ENCODE measurements around the gene ADTRP.

Gene ADTRP, protein sequence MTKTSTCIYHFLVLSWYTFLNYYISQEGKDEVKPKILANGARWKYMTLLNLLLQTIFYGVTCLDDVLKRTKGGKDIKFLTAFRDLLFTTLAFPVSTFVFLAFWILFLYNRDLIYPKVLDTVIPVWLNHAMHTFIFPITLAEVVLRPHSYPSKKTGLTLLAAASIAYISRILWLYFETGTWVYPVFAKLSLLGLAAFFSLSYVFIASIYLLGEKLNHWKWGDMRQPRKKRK

DNA sequence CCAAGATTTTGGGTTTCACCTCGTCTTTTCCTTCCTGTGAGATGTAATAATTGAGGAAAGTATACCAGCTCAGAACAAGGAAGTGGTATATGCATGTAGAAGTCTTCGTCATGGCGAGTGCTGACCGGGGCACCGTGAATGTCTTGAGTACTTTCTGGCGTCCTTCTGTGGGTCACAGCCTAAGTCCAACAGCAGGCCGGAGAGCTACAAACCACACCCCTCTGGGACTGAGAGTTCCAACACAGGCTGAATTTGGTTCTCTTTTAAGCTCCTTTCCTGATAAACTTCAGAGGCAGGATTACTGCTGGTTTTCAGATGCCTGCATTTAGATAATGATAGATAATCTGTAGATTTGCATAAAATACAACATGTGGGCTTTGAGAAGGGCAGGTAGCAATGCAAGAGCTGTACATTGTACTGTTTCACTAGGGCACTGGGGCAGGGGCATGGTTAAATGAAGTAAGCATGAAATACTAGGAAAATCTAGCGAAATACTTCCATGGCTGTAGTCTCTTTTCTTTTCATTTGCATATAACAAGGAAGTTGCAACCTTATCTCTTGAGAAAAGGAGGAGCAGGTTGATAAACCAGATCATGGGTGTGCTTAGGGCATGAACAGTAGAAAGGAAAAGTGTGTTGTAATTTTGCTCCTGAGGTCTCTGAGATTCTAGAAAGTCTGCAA is at the start of gene ADTRP:
TSS of gene ADTRP (minus strand) at position 156 of the 681 bp plus-strand sequence. CDS start at position 112, 44 bp downstream.
- FAIRE-seq = no peak

DNA sequence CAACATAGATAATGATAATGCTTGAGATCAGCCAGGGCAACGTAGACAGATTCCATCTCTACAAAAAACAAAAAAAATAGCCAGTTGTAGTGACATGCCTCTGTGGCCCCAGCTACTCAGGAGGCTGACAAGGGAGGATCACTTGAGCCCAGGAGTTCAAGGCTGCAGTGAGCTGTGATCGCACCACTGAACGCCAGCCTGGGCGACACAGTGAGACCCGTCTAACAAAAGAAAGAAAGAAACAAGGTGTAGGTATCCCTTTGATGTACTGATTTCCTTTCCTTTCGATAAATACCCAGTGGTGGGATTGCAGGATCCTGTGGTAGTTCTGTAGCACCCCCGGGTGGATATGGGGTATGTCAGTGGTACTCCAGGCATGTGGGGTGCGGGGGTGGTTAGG is 48.2 kb upstream of the ADTRP start:
- FAIRE-seq = no peak

DNA sequence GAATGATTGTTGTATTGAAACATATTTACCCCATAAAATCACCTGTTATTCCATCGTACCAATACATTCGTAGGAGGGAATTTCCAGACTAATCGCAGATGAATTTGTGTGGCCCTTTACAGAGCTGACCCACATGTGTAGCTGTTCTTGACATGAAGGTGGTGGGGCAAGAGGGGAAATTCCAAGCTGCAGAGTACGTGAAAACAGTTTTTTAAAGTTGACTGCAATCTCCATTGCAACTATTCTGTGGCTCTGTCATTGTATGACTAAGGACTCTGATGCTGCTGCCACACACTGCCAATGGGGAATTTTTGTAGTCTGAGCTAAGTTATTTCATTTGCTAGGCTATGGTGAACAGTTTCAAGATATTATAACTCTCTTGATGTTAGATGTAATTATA is 46.4 kb upstream of the ADTRP start:
- no peak for FAIRE-seq

DNA sequence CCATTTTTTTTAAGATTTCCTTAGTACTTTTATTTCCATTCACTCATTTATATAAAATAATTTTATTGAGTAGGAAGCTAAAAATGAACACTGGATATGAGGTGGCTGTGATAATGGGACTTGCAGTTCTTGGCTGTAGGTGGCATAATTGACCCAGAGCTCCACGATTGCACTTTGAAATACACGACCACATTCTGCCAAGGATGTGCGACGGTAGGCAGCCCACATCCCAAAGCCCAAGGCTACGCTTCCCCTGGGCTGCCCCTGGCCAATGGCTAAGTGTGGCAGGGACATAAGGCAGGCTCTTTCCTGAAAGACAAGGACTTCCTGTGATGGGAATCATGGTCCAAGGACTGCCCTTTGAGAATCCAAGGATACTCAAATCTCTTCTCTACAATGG is 43.7 kb upstream of the ADTRP start:
- no peak for FAIRE-seq

DNA sequence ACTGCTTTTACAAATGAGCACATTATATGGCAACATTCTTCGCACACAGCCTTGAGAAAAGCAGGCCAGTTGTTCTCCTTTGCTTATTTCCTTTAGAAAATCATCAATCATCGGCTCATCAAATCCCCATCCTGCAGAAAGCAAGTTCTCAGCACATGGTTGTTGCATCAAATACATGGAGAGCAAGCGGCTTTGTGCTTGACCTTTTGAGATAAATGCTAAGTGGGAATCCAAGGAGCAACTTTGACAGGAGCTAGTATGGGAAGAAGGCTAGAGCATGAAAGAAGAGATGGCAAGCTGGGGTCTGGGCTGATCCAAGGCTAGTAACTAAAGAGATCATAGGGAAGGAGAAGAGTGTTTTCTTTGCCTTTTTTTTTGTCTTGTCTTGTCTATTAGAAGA is 43.2 kb upstream of the ADTRP start:
- no peak for FAIRE-seq

DNA sequence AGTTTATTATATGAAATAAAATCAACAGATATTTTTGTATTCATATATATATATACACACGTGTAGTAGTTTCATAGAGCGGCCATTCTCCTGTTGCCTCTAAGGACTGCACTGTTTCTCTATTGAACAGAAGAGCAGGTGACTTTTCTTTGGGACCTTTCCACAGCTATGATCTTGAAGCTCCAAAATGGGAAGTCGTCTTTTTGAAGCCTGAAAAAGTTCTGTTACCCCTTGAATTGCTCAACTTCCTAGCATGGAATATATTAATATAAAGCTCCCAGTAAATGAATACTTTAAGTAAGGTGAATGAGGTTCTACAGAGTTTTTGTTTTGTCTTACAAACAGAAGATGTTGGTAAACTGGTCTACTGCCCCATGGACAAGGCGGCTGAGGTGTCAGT is 42.2 kb upstream of the ADTRP start:
- FAIRE-seq = no peak

DNA sequence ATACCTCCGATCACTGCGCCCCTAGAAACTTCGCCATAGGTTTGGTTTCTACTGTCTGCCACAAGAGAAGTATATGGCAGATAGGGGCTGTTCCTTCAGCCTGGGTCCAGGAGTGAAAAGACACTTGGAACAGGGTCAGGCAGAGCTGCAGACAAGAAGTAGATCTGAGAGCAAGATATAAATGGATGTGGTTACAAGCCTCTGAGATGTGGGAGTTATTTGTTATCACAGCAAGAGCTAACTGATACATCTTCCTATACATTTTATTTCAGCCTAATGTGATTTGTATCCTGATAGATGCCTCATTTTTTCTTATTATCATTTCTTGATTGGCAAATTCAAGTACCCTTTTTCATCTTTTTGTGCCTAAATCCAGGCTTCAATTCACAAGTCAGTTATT is 40.9 kb upstream of the ADTRP start:
- FAIRE-seq = no peak

DNA sequence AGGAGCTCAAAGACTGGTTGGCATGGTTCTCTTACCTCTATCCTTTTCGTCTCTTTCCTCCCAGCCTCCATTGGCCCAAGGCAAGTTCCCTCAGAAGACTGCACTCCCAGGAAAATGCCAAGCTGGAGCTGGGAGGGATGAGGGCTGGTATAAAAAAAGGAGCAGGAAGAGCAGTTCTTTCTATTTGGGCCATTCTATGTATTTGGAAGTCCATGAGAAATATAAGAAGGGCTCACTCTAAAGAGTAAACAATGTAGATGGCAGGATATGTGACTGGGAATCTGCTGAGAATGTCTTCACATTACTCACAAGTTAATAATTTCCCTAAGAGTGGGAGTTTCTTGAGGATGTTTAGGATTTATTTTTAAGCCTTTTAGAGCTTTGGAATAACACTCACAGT is 36.6 kb upstream of the ADTRP start:
- FAIRE-seq = no peak

DNA sequence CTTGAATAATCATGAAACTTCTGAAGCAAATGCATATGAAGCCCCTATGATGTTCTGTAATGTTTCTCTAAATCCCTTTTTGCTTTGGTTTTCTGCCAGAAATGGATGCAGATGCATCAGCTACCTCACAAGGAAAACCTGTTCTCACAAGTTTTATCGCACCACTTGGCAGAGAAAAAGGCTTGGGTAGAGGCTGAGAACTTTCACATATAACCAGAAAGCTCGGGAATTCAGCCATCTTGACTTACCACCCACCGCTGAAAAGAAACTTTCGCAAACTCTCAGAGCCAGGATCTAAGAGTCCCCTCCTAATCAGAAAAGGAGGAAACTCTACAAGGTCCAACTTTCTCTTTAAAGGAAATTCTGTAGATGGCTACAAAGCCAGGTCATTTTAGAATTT is 36.2 kb upstream of the ADTRP start:
- FAIRE-seq = no peak

DNA sequence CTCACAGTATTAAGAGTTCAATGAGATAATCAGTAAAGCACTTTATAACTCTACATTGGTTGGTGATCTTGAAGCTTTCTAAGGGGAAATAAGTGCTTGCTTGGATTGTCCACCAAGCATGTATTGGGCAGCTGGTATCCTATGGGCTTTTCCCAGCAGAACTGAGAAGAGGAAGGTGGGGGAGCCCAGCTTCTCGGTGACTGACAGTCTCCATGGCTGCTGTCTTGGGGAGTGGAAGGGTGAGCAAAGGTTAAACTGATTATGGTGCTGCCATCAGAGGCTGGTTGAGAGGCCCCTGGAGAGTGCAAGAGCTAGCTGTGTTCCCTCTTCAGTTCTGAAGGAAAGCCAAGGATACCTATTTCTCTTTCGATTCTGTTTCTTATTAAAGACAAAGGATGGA is 35.5 kb upstream of the ADTRP start:
- FAIRE-seq = no peak

DNA sequence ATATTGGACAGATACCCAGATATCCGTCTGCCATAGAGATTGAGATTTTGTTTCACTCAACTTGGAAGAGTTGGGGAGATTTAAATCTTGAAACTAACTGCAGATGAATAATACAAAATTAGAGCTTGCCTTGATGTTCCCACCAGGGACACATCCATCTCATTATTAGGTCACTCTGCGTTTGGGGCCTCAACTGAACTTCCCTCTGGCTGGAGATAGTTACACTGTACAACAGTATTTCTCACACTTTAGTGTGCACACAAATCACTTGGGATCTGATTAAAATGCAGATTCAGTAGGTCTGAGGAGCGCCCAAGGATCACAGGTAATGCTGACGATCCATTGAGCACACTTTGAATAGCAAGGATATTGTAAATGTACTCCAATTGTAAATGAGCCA is 35.0 kb upstream of the ADTRP start:
- no peak for FAIRE-seq

DNA sequence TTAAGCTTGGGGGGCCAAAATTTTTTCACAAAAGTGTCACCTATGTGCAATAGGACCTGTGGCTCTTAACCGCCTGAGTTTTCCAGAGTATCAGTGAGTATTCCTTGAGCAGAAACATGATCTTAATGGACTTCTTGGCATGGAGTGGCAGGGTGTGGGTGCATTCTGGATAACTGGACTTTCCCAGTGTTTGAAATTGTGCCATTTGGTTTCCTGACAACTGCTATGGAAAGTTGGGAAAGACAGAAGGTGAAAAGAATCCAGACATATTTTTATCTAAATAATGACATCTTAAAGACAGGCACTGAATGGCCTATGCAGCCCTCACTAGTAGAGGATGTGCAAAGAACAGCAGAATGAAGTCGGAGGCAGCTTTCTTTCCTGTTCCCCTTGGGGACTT is 34.3 kb upstream of the ADTRP start:
- no peak for FAIRE-seq

DNA sequence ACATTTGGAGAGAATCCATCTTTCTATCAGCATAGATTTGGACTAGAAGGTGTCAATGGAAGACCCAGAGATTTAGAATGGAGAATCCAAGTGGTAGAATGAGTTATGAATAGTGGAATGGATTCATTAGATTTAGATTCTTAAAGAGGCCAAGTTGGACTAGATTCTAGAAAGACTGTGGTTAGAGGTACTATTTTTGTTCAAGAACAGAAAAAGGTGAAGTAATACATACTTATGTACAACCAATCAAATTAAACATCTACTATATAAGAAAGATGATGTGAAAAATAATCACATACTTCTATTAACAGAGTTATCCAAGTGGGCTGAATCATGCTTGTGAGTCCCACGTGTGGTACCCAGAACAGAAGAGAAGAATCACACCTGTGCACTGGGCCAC is 33.8 kb upstream of the ADTRP start:
- no peak for FAIRE-seq

DNA sequence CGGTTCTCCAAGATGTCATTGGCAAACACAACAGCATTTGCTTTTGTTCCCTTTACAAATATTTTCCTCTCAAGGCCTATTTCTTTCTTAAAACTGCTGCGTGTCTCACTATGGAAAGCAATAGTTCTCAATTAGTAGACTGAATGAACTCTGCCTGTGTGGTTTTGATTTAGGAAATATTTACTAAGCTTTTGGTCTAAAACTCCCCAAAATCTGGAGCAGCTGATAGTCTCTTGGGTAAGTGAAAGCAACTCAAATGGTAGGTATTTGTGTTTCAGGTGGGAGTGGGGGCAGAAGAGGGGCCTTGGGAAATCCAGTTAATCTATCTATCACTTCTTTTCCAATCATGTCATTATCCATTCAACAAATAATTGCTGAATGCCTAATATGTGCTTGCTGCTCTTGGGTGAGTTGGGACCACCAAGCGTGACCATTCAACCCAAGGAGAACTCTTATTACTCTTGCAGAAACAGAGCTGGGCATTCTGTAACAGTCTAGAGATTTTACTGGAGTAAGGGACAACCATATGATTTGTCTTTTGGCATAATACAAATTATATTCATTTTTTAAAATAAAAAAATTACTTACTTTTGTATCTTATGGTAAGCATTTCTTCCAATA is 33.2 kb upstream of the ADTRP start:
- FAIRE-seq = no peak

DNA sequence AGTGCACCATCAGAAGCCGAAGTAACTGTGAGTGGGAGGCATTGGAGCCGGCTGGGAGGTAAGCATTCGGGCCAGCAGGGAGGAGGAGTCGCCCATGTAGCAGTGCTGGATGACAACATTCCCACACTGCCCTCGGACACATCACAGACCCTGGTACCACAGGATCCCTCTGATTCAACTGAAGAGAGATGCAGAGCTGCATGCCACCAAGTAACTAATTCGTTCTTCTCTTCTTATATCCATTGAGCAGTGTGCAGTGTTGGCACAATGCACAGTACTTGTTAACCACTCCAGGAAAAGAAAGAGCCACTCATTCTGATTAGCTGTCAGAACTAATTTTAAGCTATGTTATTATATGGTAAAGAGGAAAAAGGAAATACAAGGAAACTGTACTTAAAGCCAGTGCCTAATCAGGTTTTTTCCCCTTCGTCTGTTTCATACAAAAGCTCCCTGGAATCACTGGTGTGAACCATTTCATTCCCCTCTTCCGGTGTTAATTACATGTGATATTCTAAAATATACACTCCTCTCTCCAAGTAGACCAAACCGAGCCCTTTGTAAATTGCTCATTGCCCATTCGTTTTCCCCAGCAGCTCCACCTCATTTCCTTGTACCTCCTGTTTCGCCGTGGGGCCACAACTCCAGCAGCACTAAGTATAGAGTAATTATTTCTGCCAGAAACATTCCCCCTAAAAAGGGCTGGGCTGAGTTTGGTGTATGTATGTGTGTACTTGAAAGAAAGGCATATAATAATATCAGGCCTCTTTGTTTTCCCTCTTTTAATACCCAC is 32.4 kb upstream of the ADTRP start:
- no peak for FAIRE-seq

DNA sequence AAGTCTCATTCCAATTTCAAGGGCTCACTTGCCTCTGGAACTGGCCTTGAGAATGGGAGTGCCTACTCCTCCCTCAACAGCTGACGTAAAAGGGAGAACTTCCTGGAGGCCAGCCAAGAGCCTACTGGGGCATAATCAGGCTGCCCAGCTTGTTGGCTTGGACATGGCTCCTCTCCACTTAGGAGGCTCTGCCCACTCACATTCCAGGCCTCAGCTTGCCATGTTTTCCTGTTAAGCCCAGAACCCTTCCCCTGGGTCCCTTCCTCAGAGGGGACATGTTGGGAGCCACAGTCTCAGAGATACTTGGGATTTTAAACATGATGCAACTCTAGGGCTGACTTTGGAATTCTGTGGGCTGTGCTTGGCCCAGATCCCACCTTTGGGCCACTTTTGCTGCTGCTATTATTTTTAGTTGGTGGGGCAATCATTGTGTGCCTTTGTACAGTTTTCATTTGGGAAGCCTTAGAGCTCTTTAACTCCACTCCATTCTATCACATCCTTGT is 31.5 kb upstream of the ADTRP start:
- no peak for FAIRE-seq

DNA sequence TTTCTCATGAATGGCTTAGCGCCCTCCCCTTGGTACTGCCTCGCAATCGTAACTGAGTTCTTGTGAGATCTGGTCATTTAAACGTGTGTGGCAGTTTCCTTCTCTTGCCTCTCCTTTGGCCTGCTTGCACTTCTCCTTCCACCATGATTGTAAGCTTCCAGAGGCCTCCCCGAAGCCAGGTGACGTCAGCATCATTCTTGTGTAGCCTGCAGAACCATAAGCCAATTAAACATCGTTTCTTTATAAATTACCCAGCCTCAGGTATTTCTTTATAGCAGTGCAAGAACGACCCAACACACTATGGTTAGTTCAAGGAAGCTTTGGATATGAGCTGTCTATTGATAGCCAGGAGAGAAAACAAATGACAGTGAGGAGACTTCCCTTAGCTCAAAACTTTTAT is 29.5 kb upstream of the ADTRP start:
- no peak for FAIRE-seq

DNA sequence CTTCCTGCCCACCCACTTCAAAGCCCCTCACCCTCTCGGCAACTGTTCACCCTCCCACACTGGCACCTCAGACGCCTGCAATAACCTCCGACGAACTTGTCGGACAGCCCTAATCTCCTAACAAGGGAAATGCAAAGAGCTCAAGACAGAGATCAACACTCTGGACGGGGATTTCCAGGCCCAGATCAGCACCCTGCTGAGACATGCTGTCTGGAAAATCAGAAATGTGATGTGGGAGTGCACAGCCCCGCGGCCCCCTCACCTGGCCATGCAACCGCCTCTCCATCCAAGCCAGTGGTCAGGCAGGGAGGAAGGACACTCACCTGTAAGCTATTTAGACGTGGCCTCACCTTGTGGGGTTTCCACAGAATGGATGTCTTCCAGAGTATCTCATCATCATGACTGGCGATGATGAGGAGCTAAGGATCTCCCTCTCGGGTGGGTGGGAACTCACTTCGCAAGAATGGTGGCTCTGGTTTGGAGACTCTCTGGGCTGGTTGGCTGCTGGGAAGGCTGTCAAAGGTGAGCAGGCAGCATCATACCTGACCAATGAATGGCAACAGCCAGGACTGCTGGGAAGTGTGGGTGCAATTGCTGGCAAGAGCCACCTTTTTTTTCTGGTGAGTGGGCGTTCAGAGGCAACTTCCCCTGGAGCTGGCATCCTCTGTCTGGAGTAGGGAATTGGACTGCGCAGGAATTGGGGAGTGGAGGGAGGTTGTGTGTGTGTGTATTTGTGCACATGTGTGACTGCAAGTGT is 28.1 kb upstream of the ADTRP start:
- no peak for FAIRE-seq

DNA sequence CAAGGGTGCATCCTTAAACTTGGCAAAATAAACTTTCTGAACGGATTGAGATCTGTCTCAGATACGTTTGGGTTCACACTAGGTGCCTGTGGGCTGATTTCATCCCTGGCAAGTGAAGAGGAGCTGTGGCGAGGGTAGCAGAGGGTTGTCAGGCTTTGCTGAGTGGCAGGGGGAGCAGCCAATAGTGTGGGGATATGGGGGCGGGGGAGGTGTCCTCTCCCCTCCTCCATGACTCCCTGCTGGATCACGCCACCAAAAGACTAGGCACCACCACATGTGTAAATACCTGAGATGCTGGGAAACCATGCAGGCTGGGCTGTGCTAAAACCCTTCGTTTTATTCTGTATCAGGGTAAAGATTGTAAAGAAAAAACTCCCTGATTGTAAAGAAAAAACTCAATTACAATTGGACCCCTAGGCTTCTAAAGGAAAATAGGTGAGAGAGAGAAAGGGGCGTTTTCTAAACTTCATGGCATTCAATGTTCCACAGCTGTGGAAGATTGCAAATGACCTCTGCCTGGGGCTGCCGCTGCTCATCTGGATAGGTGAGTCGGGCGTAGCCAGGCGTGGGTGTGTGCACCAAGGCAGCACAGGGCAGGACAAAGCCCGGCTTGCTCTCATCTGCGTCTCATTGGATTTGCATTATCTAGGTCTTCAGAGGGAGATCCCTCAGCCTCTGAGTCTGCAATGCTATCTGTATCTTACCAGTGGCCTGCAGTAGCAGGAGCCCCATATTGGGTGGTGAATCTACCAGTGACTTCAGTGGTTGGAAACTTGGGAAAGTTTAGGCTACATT is 26.9 kb upstream of the ADTRP start:
- FAIRE-seq = no peak

DNA sequence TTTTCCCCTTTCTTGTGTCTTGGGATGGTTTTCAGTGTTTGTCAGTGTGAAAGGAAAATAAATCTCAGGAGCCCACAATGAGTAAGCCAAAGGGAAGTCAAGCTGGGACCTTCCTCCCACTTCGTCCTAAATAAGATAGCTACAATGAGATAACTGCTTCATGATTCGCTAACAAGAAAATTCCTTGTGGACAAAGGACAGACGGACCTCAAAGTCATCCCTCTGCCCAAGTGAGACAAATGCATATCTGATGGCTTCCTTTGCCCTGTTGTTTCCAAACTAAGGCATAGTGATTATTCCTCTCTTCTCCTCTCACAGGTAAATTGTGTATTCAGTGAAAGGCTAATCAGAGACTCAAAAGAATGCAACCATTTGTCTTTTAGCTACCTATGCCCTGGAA is 26.1 kb upstream of the ADTRP start:
- no peak for FAIRE-seq

DNA sequence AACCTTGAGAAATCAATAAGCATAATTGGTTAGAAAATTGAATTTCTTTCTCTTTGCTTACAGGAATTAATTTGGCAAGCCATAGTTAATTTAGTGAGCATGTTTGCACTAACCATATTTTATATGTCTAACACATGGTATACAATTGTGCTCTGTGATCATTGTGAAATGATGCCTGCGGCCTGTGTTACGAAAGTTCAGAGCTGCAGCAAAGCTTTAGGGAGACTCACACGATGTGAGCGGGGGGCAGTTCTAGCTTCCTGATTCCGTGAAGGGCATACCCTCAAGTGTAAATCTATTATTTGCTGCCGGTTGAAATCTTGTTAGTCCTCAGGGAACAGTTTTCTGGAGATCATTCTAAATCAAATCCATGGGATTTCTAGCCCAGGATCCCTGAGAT is 25.5 kb upstream of the ADTRP start:
- FAIRE-seq = no peak

DNA sequence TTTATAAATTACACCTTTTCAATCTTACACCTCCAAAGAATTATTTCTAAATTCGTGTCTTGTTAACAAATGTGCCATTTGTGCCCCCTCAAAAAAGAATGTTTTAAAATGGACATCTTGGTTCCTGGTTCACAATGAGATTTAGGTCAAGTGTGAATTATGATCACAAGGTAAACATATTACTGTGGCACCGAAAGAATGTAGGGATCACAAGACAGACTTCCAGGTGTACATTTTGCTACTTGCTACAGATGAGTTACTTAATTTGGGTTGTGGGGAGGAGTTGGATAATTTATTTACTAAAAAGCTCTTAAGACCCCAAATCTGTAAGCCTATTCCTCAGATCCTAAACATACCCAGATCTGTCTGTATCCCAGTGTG is 25.0 kb upstream of the ADTRP start:
- no peak for FAIRE-seq
